Measurements from ENCODE around the gene DDX1.

Gene DDX1

GRCh38 chr2:15614545-15615300 lies 23.1 kb downstream of the DDX1 start (continued):
- TF ChIP-seq, protein P1, sequence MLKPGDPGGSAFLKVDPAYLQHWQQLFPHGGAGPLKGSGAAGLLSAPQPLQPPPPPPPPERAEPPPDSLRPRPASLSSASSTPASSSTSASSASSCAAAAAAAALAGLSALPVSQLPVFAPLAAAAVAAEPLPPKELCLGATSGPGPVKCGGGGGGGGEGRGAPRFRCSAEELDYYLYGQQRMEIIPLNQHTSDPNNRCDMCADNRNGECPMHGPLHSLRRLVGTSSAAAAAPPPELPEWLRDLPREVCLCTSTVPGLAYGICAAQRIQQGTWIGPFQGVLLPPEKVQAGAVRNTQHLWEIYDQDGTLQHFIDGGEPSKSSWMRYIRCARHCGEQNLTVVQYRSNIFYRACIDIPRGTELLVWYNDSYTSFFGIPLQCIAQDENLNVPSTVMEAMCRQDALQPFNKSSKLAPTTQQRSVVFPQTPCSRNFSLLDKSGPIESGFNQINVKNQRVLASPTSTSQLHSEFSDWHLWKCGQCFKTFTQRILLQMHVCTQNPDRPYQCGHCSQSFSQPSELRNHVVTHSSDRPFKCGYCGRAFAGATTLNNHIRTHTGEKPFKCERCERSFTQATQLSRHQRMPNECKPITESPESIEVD (tag by site-specific recombination; IDR thresholded peaks at IDR 0.05) = no peak
- TF ChIP-seq ZNF48 (tag by site-specific recombination; IDR thresholded peaks at IDR 0.05) = no peak
- no peak for TF ChIP-seq ZNF600 (tag by site-specific recombination; IDR thresholded peaks at IDR 0.05)
- TF ChIP-seq ZNF266 (tag by site-specific recombination; IDR thresholded peaks at IDR 0.05; ENCODE audit: low read depth) = no peak
- TF ChIP-seq ZNF837 (tag by site-specific recombination; IDR thresholded peaks at IDR 0.05) = no peak

DNA sequence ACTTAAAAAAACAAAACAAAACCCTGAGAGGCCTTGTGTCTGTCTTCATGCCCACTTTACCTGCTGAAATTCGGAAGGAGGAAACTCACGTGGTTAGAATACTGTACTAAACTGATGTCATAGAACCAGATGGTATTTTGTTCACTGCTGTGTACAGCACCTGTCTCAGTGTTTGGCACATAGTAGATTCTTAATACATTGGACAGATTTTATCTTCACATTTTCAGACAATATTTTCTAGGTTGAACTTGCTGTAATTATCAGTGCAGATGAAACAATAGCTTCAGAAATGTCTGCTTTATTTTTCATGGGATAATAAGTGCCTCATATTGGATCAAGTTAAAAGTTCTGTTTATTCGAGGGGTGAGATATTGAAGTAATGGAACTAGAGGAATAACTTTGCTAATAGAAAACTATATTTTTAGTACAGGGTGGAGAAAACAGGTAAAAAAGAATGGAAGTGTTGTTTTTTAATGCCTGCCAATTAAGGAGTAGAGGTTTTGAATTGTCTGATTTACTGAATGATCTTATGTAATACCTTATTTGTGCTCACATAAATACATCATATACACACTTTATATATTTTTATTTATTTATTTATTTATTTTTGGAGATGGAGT lies 23.7 kb downstream of the DDX1 start:
- Histone ChIP-seq H3K9me3 (ENCODE audit: control insufficient read depth, insufficient read depth, low read depth, low read length) (no peaks in the 10 kb centered on the region), H3K27ac (ENCODE audit: extremely low read depth, low read depth, low read length) (no peak overlapping the region), H3K4me3 (ENCODE audit: low read depth, low read length) (no peak overlapping the region), H3K36me3 (ENCODE audit: control insufficient read depth in 2 of 2, insufficient read depth in 1 of 2, low read length in 2 of 2) (peaks cover 31 to 67% of the 10 kb centered on the region in 2 experiments), H3K4me1 (ENCODE audit: control insufficient read depth, insufficient read depth, low read length) (no peaks in the 10 kb centered on the region)
- POLR2A ChIA-PET = no interaction called here
- CTCF ChIA-PET = no interaction called here
- no peak for TF ChIP-seq ZNF24 (tag by site-specific recombination; IDR thresholded peaks at IDR 0.05)
- no peak for TF ChIP-seq SETDB1 (IDR thresholded peaks at IDR 0.05; ENCODE audit: insufficient read length, low read length)
- TF ChIP-seq ZNF837 (tag by site-specific recombination; IDR thresholded peaks at IDR 0.05) = no peak
- no peak for TF ChIP-seq ZBTB20 (tag by site-specific recombination; IDR thresholded peaks at IDR 0.05)
- no peak for TF ChIP-seq GLIS1 (tag by site-specific recombination; IDR thresholded peaks at IDR 0.05)
- no peak for TF ChIP-seq ZNF140 (tag by site-specific recombination; IDR thresholded peaks at IDR 0.05)
- no peak for TF ChIP-seq ZNF2 (tag by site-specific recombination; IDR thresholded peaks at IDR 0.05)
- TF ChIP-seq ZNF560 (tag by site-specific recombination; IDR thresholded peaks at IDR 0.05; ENCODE audit: borderline replicate concordance) = no peak
- no peak for TF ChIP-seq ZNF335 (tag by site-specific recombination; conservative IDR thresholded peaks at IDR 0.05)
- no peak for TF ChIP-seq ZNF518A (tag by site-specific recombination; conservative IDR thresholded peaks at IDR 0.05; ENCODE audit: low read depth)
- TF ChIP-seq, protein P1 (tag by site-specific recombination; IDR thresholded peaks at IDR 0.05) = no peak
- no peak for TF ChIP-seq ZNF248 (tag by site-specific recombination; IDR thresholded peaks at IDR 0.05)
- no peak for TF ChIP-seq ZNF354C (tag by site-specific recombination; IDR thresholded peaks at IDR 0.05; ENCODE audit: borderline replicate concordance, low read depth)
- no peak for TF ChIP-seq ZNF701 (tag by site-specific recombination; IDR thresholded peaks at IDR 0.05)
- TF ChIP-seq ZNF10 (tag by site-specific recombination; IDR thresholded peaks at IDR 0.05) = no peak
- no peak for TF ChIP-seq ZNF324 (tag by site-specific recombination; IDR thresholded peaks at IDR 0.05)
- no peak for TF ChIP-seq ZNF654 (tag by site-specific recombination; IDR thresholded peaks at IDR 0.05; ENCODE audit: low read depth)
